WTC11 (cell line): ENCODE data around the gene HTT-AS. TPM values are rescaled to one million over a fixed set of nuclear protein-coding genes. Genes with fewer than 3 reads are reported as not detected.

Source experiments
- ATAC-seq: fragments of 200-7000 bp; cut with Tn5 transposase; 2 replicates; pipeline ENCODE4 v1.10.0; 2021; ENCODE audit warnings: mild to moderate bottlenecking, moderate library complexity
- CTCF ChIA-PET: fragments of 300-600 bp; sonication (Branson Sonifier 250); formaldehyde crosslinking; loops from one replicate; lab custom pipeline; 2021; ENCODE audit warnings: antibody characterized with exemption; lab: Charles Lee
- POLR2A ChIA-PET: fragments of 350-600 bp; sonication (Branson Sonifier 250); formaldehyde crosslinking; loops from one replicate; lab custom pipeline; 2021; ENCODE audit warnings: antibody characterized with exemption; lab: Charles Lee
- DNase-seq: peaks from one replicate; pipeline ENCODE4 v3.0.0; 2021; ENCODE audit warnings: low spot score
- H3K27ac Mint-ChIP-seq: 2 replicates; pipeline ENCODE4 v1.8.0; 2021; ENCODE audit warnings: mixed read lengths
- H3K27me3 Mint-ChIP-seq: 2 replicates; pipeline ENCODE4 v1.8.0; 2021; ENCODE audit warnings: low read depth, mild to moderate bottlenecking, moderate library complexity, mixed read lengths
- H3K36me3 Mint-ChIP-seq: 2 replicates; pipeline ENCODE4 v1.8.0; 2021; ENCODE audit warnings: mixed read lengths
- H3K4me1 Mint-ChIP-seq: 2 replicates; pipeline ENCODE4 v1.8.0; 2022; ENCODE audit warnings: mixed read lengths
- H3K4me3 Mint-ChIP-seq: 2 replicates; pipeline ENCODE4 v1.8.0; 2021; ENCODE audit warnings: mild to moderate bottlenecking, moderate library complexity, mixed read lengths
- H3K9me3 Mint-ChIP-seq: 2 replicates; pipeline ENCODE4 v1.8.0; 2021; ENCODE audit warnings: mixed read lengths
- ATF1 ChIP-seq: sonication (generic); formaldehyde crosslinking; IDR thresholded peaks from 2 replicates; pipeline ENCODE4 v1.8.1; 2023; ENCODE audit warnings: mild to moderate bottlenecking, moderate library complexity, missing genetic modification reagents
- CREB1 ChIP-seq: sonication (generic); formaldehyde crosslinking; IDR thresholded peaks from 2 replicates; pipeline ENCODE4 v1.8.0; 2023; ENCODE audit warnings: mild to moderate bottlenecking, missing genetic modification reagents
- CREM ChIP-seq: sonication (generic); formaldehyde crosslinking; IDR thresholded peaks from 2 replicates; pipeline ENCODE4 v1.8.1; 2022; ENCODE audit warnings: mild to moderate bottlenecking, missing genetic modification reagents, moderate library complexity
- GTF2I ChIP-seq: fragments of 250-450 bp; sonication (Bioruptor Pico); conservative IDR thresholded peaks from 2 replicates; pipeline ENCODE4 v1.4.0; 2021; ENCODE audit warnings: mild to moderate bottlenecking
- KAT7 ChIP-seq: sonication (generic); formaldehyde crosslinking; IDR thresholded peaks from 2 replicates; pipeline ENCODE4 v1.8.1; 2023; ENCODE audit warnings: missing genetic modification reagents, mild to moderate bottlenecking, borderline replicate concordance
- NR2C2 ChIP-seq: sonication (generic); formaldehyde crosslinking; IDR thresholded peaks from 2 replicates; pipeline ENCODE4 v1.8.0; 2022; ENCODE audit warnings: mild to moderate bottlenecking, missing genetic modification reagents
- RELA ChIP-seq: sonication (generic); formaldehyde crosslinking; IDR thresholded peaks from 2 replicates; pipeline ENCODE4 v1.8.1; 2022; ENCODE audit warnings: missing genetic modification reagents, mild to moderate bottlenecking, borderline replicate concordance
- SMAD3 ChIP-seq: sonication (generic); formaldehyde crosslinking; IDR thresholded peaks from 2 replicates; pipeline ENCODE4 v1.8.0; 2022; ENCODE audit warnings: missing genetic modification reagents, mild to moderate bottlenecking, borderline replicate concordance
- TEAD1 ChIP-seq: sonication (generic); formaldehyde crosslinking; IDR thresholded peaks from 2 replicates; pipeline ENCODE4 v1.8.0; 2022; ENCODE audit warnings: mild to moderate bottlenecking, missing genetic modification reagents
- ZNF219 ChIP-seq: sonication (generic); formaldehyde crosslinking; IDR thresholded peaks from 2 replicates; pipeline ENCODE4 v1.8.0; 2023; ENCODE audit warnings: missing genetic modification reagents, mild to moderate bottlenecking, borderline replicate concordance
- ZNF263 ChIP-seq: sonication (generic); formaldehyde crosslinking; IDR thresholded peaks from 2 replicates; pipeline ENCODE4 v1.8.1; 2022; ENCODE audit warnings: low read depth, mild to moderate bottlenecking, moderate library complexity, missing genetic modification reagents
- ZNF317 ChIP-seq: sonication (generic); formaldehyde crosslinking; IDR thresholded peaks from 2 replicates; pipeline ENCODE4 v1.8.1; 2023; ENCODE audit warnings: low read depth, mild to moderate bottlenecking, moderate library complexity, missing genetic modification reagents, borderline replicate concordance
- total RNA-seq: library from RNA; stranded (reverse); gene quantifications from 3 replicates; pipeline ENCODE4 v1.2.3, GENCODE V29; 2021
- TF ChIP-seq, protein P1 (sequence below): sonication (generic); formaldehyde crosslinking; IDR thresholded peaks from 2 replicates; pipeline ENCODE4 v1.8.1; 2022; ENCODE audit warnings: mild to moderate bottlenecking, missing genetic modification reagents, moderate library complexity, borderline replicate concordance
- TF ChIP-seq, protein P2 (sequence below): sonication (generic); formaldehyde crosslinking; IDR thresholded peaks from 2 replicates; pipeline ENCODE4 v1.8.1; 2023; ENCODE audit warnings: mild to moderate bottlenecking, missing genetic modification reagents, moderate library complexity
- TF ChIP-seq, protein P3 (sequence below): sonication (generic); formaldehyde crosslinking; IDR thresholded peaks from 2 replicates; pipeline ENCODE4 v1.8.0; 2022; ENCODE audit warnings: missing genetic modification reagents
- TF ChIP-seq, protein P4 (sequence below): fragments of 250-450 bp; sonication (Bioruptor Pico); conservative IDR thresholded peaks from 2 replicates; pipeline ENCODE4 v1.9.0; 2021; ENCODE audit warnings: mild to moderate bottlenecking
- TF ChIP-seq, protein P5 (sequence below): sonication (generic); formaldehyde crosslinking; IDR thresholded peaks from 2 replicates; pipeline ENCODE4 v1.8.1; 2023; ENCODE audit warnings: mild to moderate bottlenecking, missing genetic modification reagents
- TF ChIP-seq, protein P6 (sequence below): fragments of 250-450 bp; sonication (Bioruptor Pico); IDR thresholded peaks from 2 replicates; pipeline ENCODE4 v1.9.0; 2021; ENCODE audit warnings: mild to moderate bottlenecking, borderline replicate concordance

Gene HTT-AS
- total RNA-seq, 1 experiment from 2014 or later: not detected

DNA sequence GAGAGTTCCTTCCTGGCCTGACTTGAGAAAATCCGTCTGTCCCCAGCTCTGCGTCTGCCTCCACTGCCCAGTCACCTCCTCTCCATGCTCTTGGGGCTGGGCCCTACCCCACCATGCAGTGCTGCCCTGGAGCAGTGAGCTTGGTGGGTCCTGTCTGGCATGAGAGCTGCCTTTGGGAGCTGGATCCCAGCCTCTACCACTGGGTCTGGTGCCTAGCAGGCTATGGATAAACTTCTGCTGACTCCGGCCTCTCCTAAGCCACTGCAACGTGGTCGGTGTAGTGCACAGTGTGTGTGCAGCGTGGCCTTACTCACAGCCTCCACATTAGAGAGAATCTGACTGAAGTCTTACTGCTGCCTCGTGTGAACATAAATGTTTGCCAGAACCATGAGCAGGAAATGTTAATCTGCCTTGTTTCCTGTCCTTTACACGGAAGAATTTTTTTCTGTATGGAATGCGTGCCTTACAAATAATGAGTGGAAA, 47.8 kb upstream of the HTT-AS start (continued):
- TF ChIP-seq, protein P1, sequence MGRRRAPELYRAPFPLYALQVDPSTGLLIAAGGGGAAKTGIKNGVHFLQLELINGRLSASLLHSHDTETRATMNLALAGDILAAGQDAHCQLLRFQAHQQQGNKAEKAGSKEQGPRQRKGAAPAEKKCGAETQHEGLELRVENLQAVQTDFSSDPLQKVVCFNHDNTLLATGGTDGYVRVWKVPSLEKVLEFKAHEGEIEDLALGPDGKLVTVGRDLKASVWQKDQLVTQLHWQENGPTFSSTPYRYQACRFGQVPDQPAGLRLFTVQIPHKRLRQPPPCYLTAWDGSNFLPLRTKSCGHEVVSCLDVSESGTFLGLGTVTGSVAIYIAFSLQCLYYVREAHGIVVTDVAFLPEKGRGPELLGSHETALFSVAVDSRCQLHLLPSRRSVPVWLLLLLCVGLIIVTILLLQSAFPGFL (CRISPR knock-in tag): no peak
- TF ChIP-seq TEAD1 (CRISPR knock-in tag) (no peak), GTF2I (no peak), KAT7 (no peak), ZNF263 (CRISPR knock-in tag) (no peak), ZNF317 (CRISPR knock-in tag) (no peak), NR2C2 (no peak), RELA (CRISPR knock-in tag) (no peak), SMAD3 (CRISPR knock-in tag) (no peak)
- TF ChIP-seq, protein P2, sequence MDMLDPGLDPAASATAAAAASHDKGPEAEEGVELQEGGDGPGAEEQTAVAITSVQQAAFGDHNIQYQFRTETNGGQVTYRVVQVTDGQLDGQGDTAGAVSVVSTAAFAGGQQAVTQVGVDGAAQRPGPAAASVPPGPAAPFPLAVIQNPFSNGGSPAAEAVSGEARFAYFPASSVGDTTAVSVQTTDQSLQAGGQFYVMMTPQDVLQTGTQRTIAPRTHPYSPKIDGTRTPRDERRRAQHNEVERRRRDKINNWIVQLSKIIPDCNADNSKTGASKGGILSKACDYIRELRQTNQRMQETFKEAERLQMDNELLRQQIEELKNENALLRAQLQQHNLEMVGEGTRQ (CRISPR knock-in tag): no peak
- TF ChIP-seq, protein P3, sequence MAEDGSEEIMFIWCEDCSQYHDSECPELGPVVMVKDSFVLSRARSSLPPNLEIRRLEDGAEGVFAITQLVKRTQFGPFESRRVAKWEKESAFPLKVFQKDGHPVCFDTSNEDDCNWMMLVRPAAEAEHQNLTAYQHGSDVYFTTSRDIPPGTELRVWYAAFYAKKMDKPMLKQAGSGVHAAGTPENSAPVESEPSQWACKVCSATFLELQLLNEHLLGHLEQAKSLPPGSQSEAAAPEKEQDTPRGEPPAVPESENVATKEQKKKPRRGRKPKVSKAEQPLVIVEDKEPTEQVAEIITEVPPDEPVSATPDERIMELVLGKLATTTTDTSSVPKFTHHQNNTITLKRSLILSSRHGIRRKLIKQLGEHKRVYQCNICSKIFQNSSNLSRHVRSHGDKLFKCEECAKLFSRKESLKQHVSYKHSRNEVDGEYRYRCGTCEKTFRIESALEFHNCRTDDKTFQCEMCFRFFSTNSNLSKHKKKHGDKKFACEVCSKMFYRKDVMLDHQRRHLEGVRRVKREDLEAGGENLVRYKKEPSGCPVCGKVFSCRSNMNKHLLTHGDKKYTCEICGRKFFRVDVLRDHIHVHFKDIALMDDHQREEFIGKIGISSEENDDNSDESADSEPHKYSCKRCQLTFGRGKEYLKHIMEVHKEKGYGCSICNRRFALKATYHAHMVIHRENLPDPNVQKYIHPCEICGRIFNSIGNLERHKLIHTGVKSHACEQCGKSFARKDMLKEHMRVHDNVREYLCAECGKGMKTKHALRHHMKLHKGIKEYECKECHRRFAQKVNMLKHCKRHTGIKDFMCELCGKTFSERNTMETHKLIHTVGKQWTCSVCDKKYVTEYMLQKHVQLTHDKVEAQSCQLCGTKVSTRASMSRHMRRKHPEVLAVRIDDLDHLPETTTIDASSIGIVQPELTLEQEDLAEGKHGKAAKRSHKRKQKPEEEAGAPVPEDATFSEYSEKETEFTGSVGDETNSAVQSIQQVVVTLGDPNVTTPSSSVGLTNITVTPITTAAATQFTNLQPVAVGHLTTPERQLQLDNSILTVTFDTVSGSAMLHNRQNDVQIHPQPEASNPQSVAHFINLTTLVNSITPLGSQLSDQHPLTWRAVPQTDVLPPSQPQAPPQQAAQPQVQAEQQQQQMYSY (CRISPR knock-in tag): no peak
- TF ChIP-seq, all 79 proteins: peak for 0

DNA sequence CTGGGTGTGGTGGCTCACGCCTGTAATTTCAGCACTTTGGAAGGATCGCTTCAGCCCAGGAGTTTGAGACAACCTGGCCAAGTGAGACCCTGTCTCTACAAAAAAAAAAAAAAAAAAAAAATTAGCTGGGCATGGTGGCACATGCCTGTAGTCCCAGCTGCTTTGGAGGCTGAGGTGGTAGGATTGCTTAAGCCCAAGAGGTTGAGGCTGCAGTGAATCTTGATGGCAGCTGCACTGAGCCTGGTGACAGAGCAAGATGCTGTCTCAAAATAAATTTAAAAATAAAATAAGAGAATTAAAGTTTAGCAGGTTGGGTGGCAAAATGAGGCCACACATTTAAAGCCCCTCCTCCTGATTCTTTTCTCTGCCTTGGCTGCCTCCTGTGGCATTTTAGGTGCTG, 47.3 kb upstream of the HTT-AS start:
- no peak for DNase-seq
- H3K9me3 Mint-ChIP-seq: peaks cover 4% of the 10 kb centered on the region; the same call in 1 of the 2 replicates
- TF ChIP-seq, protein P4, sequence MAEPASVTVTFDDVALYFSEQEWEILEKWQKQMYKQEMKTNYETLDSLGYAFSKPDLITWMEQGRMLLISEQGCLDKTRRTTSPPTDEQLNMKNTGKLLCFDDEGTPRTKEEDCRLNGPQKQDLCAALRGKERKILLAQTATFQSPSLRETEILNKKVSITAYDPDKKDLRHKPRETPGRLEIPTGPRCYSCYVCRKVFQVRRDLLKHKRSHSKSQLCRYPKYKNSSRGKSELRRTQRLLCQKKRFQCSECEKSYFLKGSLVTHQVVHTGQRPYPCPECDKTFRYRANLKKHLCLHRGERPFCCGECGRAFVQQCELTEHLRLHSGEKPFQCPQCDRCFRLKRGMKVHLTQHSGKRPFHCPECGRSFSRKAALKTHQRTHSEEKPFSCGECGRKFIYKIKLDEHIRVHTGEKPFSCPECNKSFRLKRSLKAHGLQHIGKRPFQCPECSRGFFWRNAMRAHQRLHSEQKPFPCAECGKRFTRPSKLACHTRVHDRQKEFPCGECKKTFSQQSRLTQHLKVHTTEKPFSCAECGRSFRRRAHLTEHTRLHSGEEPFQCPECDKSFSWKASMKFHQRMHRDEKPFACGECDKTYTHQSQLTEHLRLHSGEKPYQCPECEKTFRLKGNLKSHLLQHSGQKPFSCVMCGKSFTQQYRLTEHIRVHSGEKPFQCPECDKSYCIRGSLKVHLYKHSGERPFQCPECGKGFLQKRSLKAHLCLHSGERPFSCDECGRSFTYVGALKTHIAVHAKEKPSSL (CRISPR knock-in tag): no peak
- TF ChIP-seq ZNF219 (CRISPR knock-in tag) (no peak), ATF1 (no peak), CREB1 (CRISPR knock-in tag) (no peak), CREM (CRISPR knock-in tag) (no peak)
- TF ChIP-seq, protein P5, sequence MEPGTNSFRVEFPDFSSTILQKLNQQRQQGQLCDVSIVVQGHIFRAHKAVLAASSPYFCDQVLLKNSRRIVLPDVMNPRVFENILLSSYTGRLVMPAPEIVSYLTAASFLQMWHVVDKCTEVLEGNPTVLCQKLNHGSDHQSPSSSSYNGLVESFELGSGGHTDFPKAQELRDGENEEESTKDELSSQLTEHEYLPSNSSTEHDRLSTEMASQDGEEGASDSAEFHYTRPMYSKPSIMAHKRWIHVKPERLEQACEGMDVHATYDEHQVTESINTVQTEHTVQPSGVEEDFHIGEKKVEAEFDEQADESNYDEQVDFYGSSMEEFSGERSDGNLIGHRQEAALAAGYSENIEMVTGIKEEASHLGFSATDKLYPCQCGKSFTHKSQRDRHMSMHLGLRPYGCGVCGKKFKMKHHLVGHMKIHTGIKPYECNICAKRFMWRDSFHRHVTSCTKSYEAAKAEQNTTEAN: no peak
- TF ChIP-seq, protein P6, sequence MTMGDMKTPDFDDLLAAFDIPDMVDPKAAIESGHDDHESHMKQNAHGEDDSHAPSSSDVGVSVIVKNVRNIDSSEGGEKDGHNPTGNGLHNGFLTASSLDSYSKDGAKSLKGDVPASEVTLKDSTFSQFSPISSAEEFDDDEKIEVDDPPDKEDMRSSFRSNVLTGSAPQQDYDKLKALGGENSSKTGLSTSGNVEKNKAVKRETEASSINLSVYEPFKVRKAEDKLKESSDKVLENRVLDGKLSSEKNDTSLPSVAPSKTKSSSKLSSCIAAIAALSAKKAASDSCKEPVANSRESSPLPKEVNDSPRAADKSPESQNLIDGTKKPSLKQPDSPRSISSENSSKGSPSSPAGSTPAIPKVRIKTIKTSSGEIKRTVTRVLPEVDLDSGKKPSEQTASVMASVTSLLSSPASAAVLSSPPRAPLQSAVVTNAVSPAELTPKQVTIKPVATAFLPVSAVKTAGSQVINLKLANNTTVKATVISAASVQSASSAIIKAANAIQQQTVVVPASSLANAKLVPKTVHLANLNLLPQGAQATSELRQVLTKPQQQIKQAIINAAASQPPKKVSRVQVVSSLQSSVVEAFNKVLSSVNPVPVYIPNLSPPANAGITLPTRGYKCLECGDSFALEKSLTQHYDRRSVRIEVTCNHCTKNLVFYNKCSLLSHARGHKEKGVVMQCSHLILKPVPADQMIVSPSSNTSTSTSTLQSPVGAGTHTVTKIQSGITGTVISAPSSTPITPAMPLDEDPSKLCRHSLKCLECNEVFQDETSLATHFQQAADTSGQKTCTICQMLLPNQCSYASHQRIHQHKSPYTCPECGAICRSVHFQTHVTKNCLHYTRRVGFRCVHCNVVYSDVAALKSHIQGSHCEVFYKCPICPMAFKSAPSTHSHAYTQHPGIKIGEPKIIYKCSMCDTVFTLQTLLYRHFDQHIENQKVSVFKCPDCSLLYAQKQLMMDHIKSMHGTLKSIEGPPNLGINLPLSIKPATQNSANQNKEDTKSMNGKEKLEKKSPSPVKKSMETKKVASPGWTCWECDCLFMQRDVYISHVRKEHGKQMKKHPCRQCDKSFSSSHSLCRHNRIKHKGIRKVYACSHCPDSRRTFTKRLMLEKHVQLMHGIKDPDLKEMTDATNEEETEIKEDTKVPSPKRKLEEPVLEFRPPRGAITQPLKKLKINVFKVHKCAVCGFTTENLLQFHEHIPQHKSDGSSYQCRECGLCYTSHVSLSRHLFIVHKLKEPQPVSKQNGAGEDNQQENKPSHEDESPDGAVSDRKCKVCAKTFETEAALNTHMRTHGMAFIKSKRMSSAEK (CRISPR knock-in tag): no peak
- TF ChIP-seq, all 79 proteins: peak for 0
- Mint-ChIP-seq H3K27ac (no peak overlapping the region), H3K36me3 (peaks cover 56% of the 10 kb centered on the region), H3K4me1 (no peaks in the 10 kb centered on the region), H3K4me3 (no peak overlapping the region), H3K27me3 (no peaks in the 10 kb centered on the region)
- POLR2A ChIA-PET: no interaction called here
- CTCF ChIA-PET: interaction anchor here (0.6 to 1.0 kb wide), 3 partner anchors 158 to 1266 kb away, joined by 3 read pairs; partner anchors contain the start of genes GRK4 and NOP14
- ATAC-seq: no peak
